Caco-2 (cell line): ENCODE results near the gene INKA2. TPM values are rescaled to one million over a fixed set of nuclear protein-coding genes. Genes with fewer than 3 reads are reported as not detected.

Experiments used
- BruUV-seq: library from RNA; stranded (reverse); fragments of 400-500 nt; replicated peaks from 2 replicates; lab custom pipeline; 2021; lab: Mats Ljungman, UMichigan
- CTCF ChIA-PET: fragments of 300-600 bp; sonication (Branson Sonifier 250); formaldehyde crosslinking; loops from one replicate; lab custom pipeline; 2022; ENCODE audit warnings: antibody characterized with exemption; lab: Charles Lee
- POLR2A ChIA-PET: fragments of 300-600 bp; sonication (Branson Sonifier 250); formaldehyde crosslinking; loops from one replicate; lab custom pipeline; 2022; ENCODE audit warnings: antibody characterized with exemption; lab: Charles Lee
- DNase-seq, 2 experiments: peaks; one replicate each; pipeline versions ENCODE4 v3.0.0 to v3.0.0-alpha.2; 2020 to 2022
- H3K27me3 ChIP-seq: replicated peaks from 2 replicates; pipeline ENCODE4 v1.6.0; 2011; ENCODE audit warnings: low read length; ENCODE audit not compliant: control insufficient read depth, insufficient read depth
- H3K36me3 ChIP-seq: 2 replicates; pipeline ENCODE4 v1.5.1; 2011; ENCODE audit warnings: low read length; ENCODE audit not compliant: control insufficient read depth, insufficient read depth
- H3K4me1 ChIP-seq: fragments of 250-450 bp; sonication (Bioruptor Pico); 2 replicates; pipeline ENCODE4 v1.5.1; 2020; ENCODE audit warnings: mild to moderate bottlenecking
- H3K4me3 ChIP-seq: 2 replicates; pipeline ENCODE4 v1.5.1; 2011; ENCODE audit warnings: low read depth, mild to moderate bottlenecking, control low read depth, low read length
- H3K9me3 ChIP-seq: fragments of 250-450 bp; sonication (Bioruptor Pico); 2 replicates; pipeline ENCODE4 v1.5.1; 2020; ENCODE audit warnings: mild to moderate bottlenecking, moderate library complexity
- H3K27ac Mint-ChIP-seq: one replicate; pipeline ENCODE4 v1.8.0; 2022; ENCODE audit warnings: mixed read lengths; ENCODE audit not compliant: unreplicated experiment
- H3K27me3 Mint-ChIP-seq: one replicate; pipeline ENCODE4 v1.8.0; 2022; ENCODE audit warnings: mixed read lengths; ENCODE audit not compliant: insufficient read depth, unreplicated experiment
- H3K36me3 Mint-ChIP-seq: one replicate; pipeline ENCODE4 v1.8.0; 2022; ENCODE audit warnings: mild to moderate bottlenecking, mixed read lengths; ENCODE audit not compliant: insufficient read depth, unreplicated experiment
- H3K4me1 Mint-ChIP-seq: one replicate; pipeline ENCODE4 v1.8.0; 2022; ENCODE audit warnings: low read depth, mixed read lengths; ENCODE audit not compliant: unreplicated experiment
- H3K4me3 Mint-ChIP-seq: one replicate; pipeline ENCODE4 v1.8.0; 2022; ENCODE audit warnings: mild to moderate bottlenecking, moderate library complexity, mixed read lengths; ENCODE audit not compliant: unreplicated experiment
- H3K9me3 Mint-ChIP-seq: one replicate; pipeline ENCODE4 v1.8.0; 2022; ENCODE audit warnings: mixed read lengths; ENCODE audit not compliant: unreplicated experiment
- intact Hi-C: fragments of 100-400 bp; cut with micrococcal nuclease; formaldehyde crosslinking; loops from one replicate; pipeline ENCODE4 v1.10.0; 2022; ENCODE audit not compliant: unreplicated experiment
- total RNA-seq: library from RNA; stranded (reverse); gene quantifications from 2 replicates; pipeline ENCODE4 v1.2.3, GENCODE V29; 2022
- TF ChIP-seq, protein P1 (sequence below), 2 experiments: fragments of 200-600 bp in 1 of 2; IDR thresholded peaks; 1 replicate in 1 of 2; 2 replicates in 1 of 2; pipeline versions ENCODE4 v1.5.1 to v1.8.0; 2011 to 2022; ENCODE audit warnings: antibody characterized with exemption in 1 of 2, control low read depth in 1 of 2, inconsistent platforms in 1 of 2, low read depth in 1 of 2, low read length in 1 of 2, mild to moderate bottlenecking in 1 of 2, moderate library complexity in 1 of 2; ENCODE audit not compliant: insufficient read depth in 1 of 2, severe bottlenecking in 1 of 2, unreplicated experiment in 1 of 2

The INKA2 gene
- total RNA-seq, 1 experiment from 2014 or later, result 5.8 TPM

DNA sequence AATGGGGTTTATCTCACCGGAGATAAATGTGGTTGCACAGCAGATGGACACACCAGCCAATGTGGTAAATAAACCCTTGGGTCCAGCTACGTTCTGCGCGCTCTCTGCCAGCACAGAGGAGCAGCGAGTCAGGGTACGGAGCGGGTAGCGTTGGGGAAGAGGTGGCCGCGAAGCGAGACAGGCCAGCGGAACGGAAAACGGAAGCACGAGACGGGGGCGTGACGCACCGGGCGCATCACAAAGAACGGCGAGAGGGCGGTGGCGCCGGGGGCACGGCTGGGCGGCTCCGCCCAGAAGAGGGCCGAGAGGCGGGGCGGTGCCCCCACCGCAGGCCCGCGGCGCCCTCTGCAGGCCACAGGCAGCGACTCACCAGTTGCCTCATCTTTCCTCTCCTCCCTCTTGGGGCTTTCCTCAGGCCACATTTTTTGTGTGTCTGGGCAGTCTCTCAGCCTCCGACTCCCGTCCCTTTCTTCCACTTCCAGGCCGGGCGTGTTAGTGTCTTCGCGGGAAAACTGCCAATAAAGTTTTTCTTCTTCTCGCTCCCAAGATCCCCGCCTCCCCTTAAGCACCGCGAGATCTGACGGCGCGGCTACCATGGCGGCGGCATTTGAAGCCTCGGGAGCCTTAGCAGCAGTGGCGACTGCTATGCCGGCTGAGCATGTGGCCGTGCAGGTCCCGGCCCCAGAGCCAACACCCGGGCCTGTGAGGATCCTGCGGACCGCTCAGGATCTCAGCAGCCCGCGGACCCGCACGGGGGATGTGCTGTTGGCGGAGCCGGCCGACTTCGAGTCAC, 16.3 kb upstream of the INKA2 start, which contains the start of gene DDX20:
TSS of gene DDX20 (plus strand) at position 571 of the 793 bp plus-strand sequence. CDS start at position 595, 24 bp downstream.
- Mint-ChIP-seq H3K27me3 (no peaks in the 10 kb centered on the region), H3K4me3 (peak within 1 kb of the TSS; percentile 92), H3K36me3 (peaks cover 29% of the 10 kb centered on the region), H3K27ac (peak within 1 kb of the TSS; percentile 88), H3K4me1 (peaks cover 12% of the 10 kb centered on the region), H3K9me3 (no peaks in the 10 kb centered on the region)
- DNase-seq, result peak; percentile 86 to 90
- intact Hi-C loops, result loop anchor here (1.0 to 5.0 kb wide), 3 partner anchors 16 to 248 kb away; partner anchors contain the start of gene INKA2
- H3K4me3 ChIP-seq, result peak within 1 kb of the TSS; percentile 79
- no peaks in the 10 kb centered on the region for H3K9me3 ChIP-seq
- no TSS peak for BruUV-seq
- TF ChIP-seq, protein P1, sequence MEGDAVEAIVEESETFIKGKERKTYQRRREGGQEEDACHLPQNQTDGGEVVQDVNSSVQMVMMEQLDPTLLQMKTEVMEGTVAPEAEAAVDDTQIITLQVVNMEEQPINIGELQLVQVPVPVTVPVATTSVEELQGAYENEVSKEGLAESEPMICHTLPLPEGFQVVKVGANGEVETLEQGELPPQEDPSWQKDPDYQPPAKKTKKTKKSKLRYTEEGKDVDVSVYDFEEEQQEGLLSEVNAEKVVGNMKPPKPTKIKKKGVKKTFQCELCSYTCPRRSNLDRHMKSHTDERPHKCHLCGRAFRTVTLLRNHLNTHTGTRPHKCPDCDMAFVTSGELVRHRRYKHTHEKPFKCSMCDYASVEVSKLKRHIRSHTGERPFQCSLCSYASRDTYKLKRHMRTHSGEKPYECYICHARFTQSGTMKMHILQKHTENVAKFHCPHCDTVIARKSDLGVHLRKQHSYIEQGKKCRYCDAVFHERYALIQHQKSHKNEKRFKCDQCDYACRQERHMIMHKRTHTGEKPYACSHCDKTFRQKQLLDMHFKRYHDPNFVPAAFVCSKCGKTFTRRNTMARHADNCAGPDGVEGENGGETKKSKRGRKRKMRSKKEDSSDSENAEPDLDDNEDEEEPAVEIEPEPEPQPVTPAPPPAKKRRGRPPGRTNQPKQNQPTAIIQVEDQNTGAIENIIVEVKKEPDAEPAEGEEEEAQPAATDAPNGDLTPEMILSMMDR (IDR thresholded peaks at IDR 0.05; ENCODE audit: insufficient read depth in 1 of 2, low read depth in 1 of 2, low read length in 1 of 2, severe bottlenecking in 1 of 2, unreplicated experiment in 1 of 2), result peak; percentile 56 to 80
- H3K27me3 ChIP-seq, result no peaks in the 10 kb centered on the region
- ChIA-PET POLR2A (no interaction called here), CTCF (interaction anchor here (0.8 to 1.4 kb wide), 2 partner anchors 248 to 266 kb away, joined by 4 to 5 read pairs; no protein-coding TSS in a partner anchor)
- H3K36me3 ChIP-seq, result no peaks in the 10 kb centered on the region
- peaks cover 5% of the 10 kb centered on the region; the same call in 1 of the 2 replicates for H3K4me1 ChIP-seq

DNA sequence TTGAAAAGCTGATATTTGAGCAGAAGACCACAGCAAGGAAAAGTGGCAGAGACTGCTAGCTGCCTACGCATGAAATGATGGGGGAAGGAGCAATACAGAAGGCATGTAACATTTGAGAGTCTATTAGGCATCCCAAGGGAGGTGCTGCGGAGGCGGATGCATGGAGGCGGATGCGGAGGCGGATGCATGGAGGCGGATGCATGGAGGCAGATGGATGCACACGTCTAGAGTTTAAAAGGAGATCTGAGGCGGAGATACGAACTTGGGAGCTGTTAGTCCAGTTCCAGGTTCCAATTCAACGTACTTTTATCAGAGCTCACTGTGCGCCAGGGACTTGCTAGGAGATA, 15.8 kb upstream of the INKA2 start:
- H3K36me3 ChIP-seq, result no peaks in the 10 kb centered on the region
- CTCF ChIA-PET, result interaction anchor here (0.7 to 1.4 kb wide), 3 partner anchors 247 to 273 kb away, joined by 4 to 11 read pairs (median 5); no protein-coding TSS in a partner anchor
- DNase-seq, result no peak
- Mint-ChIP-seq H3K27ac (peak overlapping the region; percentile 88), H3K4me3 (peak overlapping the region; percentile 92), H3K36me3 (peaks cover 26% of the 10 kb centered on the region), H3K9me3 (no peaks in the 10 kb centered on the region), H3K27me3 (no peaks in the 10 kb centered on the region), H3K4me1 (peaks cover 12% of the 10 kb centered on the region)
- H3K4me3 ChIP-seq, result peak overlapping the region; percentile 79
- POLR2A ChIA-PET, result no interaction called here
- BruUV-seq, result no TSS peak
- H3K27me3 ChIP-seq, result no peaks in the 10 kb centered on the region
- intact Hi-C loops, result loop anchor here (1.0 to 5.0 kb wide), 3 partner anchors 16 to 248 kb away; partner anchors contain the start of gene INKA2
- H3K4me1 ChIP-seq, result peaks cover 5% of the 10 kb centered on the region; the same call in 1 of the 2 replicates
- TF ChIP-seq, protein P1 (IDR thresholded peaks at IDR 0.05; ENCODE audit: insufficient read depth in 1 of 2, low read depth in 1 of 2, low read length in 1 of 2, severe bottlenecking in 1 of 2, unreplicated experiment in 1 of 2), result no peak
- no peaks in the 10 kb centered on the region for H3K9me3 ChIP-seq

DNA sequence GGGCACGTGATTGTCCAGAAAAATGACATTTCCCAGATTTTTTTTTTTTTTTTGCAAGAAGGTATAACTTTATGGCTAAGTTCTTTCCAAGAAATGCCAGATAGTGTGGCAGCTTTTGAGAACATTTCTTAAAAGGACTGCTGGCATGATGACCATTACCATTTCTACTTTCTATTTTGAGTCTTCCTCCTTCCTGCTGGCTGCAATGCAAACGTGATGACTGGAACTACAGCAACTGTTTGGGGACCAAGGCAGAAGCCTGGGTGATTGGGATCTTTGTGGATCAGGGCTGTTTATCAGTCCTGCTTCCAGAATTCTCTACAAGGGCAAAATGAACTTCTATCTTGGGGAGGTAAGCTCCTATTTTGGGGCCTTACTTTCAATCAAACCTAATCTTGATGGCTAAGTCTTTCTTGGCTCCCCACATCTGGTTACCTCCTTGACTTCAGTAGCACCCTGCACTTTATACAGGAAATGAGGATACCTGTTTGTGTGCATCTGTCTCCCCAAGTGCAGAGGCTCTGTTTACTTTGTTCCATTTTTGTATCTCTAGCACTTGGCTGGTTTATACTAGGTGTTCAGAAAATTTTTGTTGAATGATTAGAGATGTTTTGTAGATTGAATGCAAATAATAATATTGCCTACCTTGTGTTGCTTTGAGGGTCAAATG, 12.8 kb upstream of the INKA2 start:
- Mint-ChIP-seq H3K9me3 (no peaks in the 10 kb centered on the region), H3K27me3 (no peaks in the 10 kb centered on the region), H3K4me1 (peaks cover 6% of the 10 kb centered on the region), H3K36me3 (peaks cover 10% of the 10 kb centered on the region), H3K4me3 (no peak overlapping the region), H3K27ac (no peak overlapping the region)
- CTCF ChIA-PET, result interaction anchor here (0.9 kb wide), 1 partner anchor 270 kb away, joined by 3 read pairs; no protein-coding TSS in a partner anchor
- no peaks in the 10 kb centered on the region for H3K9me3 ChIP-seq
- BruUV-seq, result no TSS peak
- no peak for DNase-seq
- peaks cover 5% of the 10 kb centered on the region; the same call in 1 of the 2 replicates for H3K4me1 ChIP-seq
- intact Hi-C loops, result no loop called here
- no peak overlapping the region for H3K4me3 ChIP-seq
- no peaks in the 10 kb centered on the region for H3K27me3 ChIP-seq
- H3K36me3 ChIP-seq, result no peaks in the 10 kb centered on the region
- TF ChIP-seq, protein P1 (IDR thresholded peaks at IDR 0.05; ENCODE audit: insufficient read depth in 1 of 2, low read depth in 1 of 2, low read length in 1 of 2, severe bottlenecking in 1 of 2, unreplicated experiment in 1 of 2), result no peak
- POLR2A ChIA-PET, result no interaction called here
